ENCODE data around the gene MKLN1.
"Not testable (repeated sequence)": the region's sequence is repeated elsewhere in the genome, so short reads cannot be mapped to it uniquely, and the experiment has no call there.

Gene MKLN1

DNA sequence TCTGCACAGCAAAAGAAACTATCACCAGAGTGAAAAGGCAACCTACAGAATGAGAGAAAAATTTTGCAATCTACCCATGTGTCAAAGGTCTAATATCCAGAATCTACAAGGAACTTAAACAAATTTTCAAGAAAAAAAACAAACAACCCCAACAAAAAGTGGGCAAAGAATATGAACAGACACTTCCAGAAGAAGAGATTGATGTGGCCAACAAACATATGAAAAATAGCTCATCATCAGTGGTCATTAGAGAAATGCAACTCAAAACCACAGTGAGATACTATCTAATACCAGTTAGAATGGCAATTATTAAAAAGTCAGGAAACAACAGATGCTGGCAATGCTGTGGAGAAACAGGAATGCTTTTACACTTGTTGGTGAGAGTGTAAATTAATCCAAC lies 7.1 kb upstream of the MKLN1 start:
- no peak for DNase-seq

DNA sequence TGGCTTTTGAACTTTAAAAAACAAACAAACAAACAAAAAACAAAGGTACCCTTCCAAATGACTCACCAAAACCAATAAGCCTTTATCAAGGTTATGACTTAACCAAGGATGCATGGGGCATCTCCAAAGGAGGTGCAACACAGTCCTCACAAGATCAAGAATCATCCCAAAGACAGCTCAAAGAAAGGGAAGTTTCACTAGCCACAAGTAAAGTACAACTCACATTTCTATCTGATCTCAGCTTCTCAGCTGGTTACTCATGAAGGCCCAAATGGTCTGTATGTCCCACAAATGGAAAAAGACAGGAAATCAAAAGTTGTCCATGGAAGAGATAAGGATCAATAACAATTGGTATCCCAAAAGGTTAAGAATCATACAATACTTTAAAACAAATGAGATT lies 6.0 kb upstream of the MKLN1 start:
- DNase-seq, result no peak

DNA sequence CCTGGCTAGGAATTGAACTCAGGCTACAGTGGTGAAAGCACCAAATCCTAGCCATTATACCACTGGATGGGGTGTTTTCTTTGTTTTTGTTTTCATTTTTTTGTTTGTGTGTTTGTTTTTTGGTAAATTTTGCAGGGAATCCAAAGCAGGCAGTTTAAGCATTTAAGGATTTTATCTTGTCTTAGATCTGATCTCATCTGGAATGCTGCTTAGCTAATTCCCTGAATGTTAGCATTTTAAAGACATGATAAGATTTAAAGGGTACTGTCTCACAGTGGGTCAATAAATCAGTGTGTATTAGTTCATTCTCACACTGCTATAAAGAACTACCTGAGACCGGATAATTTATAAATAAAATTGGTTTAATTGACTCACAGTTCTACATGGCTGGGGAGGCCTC lies 5.6 kb upstream of the MKLN1 start:
- no peak for DNase-seq

DNA sequence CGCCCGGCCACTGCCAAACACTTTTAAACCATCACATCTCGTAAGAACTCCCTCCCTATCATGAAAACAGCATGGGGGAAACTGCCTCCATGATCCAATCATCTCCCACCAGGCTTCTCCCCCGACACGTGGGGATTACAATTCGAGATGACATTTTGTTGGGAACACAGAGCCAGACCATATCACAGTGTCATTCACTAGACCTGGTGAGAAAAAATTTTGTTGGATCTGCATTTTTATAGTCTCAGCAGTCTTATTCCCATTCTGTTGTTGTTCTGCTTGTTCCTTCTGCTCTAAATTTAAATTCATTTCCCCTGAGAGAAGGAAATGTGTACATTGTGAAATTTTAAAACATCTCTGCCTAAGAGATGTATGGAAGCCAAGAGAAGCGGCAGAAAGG lies 4.8 kb upstream of the MKLN1 start:
- no peak for DNase-seq

DNA sequence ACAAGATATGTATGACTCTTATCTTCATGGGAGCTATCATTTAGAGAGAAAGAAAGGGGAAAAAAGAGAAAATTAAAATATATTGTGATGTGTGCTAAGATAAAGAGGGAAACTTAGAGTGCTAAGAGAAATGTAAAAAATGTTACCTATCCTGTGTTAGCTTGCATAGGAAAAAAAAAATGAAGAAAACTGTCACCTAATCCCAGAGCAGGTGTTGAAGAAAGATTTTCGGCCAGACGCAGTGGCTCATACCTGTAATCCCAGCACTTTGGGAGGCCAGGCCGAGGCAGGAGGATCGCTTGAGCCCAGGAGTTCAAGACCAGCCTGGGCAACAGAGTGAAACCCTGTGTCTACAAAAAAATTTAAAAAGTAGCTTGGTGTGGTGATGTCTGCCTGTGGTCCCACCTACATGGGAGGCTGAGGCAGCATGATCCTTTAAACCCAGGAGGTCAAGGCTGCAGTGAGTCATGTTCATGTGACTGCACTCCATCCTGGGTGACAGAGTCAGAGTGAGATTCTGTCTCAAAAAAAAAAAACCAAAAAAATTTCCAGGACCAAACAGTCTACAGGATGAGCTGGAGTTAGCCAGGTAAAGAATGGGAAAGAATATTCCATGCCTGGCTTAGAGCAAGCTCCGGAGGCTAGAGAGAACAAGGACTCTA lies 2.4 kb upstream of the MKLN1 start:
- no peak for DNase-seq

DNA sequence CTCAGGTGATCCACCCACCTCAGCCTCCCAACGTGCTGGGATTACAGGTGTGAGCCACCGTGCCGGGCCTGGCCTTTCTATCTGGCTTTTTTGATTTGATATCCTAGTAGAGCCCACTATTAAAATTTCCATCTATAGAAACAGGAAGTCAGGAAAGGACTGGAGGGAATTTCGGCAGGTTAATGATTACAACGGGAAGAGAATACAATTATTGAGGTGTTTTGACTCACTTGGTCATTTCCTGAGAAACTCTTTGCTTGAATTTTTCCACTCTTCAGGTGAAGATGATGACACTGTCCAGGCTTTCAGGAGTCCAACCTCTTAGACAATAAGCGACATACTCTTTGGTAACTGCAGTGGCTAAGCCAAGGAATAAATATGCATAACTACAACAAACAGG lies 1.1 kb upstream of the MKLN1 start:
- no peak for DNase-seq

DNA sequence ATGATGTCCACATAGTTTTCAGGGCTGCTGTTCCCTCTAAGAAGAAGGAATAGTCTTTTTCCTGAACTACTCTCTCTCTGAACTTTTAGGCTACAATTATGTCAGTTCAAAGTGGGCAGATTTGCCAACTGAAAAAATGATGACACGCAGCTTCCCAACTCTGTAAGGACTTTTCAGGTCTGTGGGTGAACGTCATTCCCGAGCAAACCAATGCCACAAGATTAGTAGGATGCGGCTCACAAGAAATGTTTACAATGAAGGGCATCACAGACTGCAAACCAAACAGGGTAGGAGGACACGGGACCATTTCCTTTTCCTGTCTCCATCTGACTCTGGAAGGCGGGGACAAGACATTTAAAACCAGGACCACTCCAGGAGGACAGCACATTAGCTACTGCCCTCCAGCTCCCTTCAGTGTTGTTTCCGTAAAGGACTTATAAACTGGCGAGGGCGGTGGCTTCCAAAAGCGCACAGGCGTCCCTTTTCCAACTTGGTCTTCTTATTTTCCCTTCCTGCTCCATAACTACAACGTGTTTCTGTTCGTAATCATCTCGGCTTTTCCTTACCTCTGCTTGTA lies 539 bp upstream of the MKLN1 start:
- peak; percentile 57 for DNase-seq

DNA sequence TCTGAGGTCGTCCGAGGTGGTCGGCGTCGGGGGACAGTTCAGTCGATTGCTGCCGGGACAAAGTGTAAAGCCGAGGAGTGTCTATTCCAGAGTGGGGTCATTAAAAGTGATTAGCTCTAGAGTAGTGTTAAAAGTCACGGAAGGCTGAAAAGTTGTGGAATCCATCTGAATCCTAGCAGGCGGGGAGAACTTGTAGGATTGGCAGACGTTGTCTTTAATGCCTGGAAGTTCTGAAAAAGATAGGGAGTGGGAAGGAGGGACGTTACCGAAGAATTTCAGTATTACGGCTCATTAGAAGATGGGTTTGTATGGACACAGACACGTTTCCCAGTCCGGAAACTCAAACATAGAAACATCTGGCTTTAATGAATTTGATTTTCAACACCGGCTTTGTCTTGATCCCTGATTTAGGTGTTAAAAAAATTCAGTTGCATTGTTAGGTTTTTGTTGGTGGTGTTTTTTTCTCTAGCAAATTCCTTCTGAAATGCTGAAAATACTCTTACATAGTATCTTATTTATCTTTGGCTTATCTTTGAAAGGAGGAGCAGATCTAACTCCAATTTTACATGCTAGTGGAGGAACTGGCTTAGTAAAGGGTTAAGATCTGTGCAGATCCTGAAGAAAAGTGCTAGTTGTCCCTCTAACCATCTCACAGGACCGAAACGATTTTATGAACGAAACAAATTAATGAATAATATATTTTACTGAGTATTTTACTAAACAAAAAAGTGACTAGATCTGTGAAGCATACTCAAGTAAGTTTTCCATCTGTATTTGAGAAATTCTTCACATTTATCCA lies 900 bp downstream of the MKLN1 start:
- peak; percentile 44 for DNase-seq

DNA sequence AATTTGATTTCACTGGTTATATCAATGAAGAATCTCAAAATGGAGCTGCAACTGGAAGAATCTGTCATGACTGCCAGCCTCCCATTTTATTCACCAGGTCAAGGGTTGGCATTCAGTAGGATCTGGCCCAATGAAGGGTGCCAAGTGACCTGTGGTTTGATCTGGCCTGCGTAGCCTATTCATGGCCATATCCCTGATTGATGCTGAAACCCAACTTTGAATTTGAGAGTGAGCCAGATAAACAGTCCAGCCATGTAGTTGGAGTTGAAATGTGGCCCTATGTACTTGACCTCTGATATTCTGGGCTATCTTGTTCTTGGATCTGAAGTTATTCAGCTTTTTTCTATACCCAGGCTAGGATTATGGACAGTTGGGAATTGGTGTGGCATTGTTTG lies 1.5 kb downstream of the MKLN1 start:
- no peak for DNase-seq

DNA sequence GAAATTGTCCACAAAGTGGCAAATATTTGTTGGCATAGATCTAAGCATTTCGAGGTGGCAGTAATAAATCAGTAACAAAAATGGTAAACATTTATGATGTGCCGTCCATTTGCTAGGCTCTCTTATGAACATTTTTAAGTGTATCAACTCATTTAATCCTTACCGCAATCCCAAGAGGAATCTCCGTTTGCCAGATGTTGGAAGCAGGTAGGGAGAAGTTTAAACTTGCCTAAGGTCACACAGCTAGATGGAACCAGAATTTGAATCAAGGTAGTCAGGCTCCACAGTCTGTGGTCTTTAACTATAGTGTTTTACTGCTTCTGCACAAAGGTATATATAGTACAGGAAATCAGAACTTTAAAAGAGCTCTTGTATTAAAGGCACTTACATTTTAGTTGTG lies 2.6 kb downstream of the MKLN1 start:
- no peak for DNase-seq

DNA sequence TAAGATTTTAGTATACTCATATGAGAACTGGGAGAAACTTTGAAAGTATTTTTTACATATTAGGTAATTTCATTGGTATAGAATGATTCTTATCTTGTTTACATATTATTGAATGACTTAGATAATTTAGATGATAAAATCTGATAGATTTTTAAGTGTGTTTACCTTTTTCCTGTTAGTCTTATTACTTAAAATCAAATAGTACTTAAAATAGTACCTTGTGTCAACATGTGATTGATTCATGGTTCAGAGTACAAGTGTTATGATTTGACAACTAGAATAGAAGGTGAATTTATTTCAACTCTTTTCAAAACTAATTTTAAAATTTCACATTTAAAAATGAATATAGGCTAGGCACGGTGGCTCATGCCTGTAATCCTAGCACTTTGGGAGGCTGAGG lies 4.1 kb downstream of the MKLN1 start:
- DNase-seq, result no peak

DNA sequence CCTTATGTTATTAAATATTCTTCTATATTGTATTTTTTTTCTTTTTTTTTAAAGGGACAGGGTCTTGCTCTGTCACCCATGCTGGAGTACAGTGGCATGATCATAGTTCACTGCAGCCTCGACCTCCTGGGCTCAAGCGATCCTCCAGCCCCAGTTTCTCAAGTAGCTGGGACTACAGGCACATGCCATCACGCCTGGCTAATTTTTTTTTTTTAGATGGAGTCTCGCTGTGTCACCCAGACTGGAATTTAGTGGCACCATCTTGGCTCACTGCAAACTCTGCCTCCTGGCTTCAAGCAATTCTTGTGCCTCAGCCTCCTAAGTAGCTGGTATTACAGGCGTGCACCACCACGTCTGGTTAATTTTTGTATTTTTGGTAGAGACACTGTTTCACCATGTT lies 5.1 kb downstream of the MKLN1 start:
- DNase-seq, result not testable (repeated sequence)

DNA sequence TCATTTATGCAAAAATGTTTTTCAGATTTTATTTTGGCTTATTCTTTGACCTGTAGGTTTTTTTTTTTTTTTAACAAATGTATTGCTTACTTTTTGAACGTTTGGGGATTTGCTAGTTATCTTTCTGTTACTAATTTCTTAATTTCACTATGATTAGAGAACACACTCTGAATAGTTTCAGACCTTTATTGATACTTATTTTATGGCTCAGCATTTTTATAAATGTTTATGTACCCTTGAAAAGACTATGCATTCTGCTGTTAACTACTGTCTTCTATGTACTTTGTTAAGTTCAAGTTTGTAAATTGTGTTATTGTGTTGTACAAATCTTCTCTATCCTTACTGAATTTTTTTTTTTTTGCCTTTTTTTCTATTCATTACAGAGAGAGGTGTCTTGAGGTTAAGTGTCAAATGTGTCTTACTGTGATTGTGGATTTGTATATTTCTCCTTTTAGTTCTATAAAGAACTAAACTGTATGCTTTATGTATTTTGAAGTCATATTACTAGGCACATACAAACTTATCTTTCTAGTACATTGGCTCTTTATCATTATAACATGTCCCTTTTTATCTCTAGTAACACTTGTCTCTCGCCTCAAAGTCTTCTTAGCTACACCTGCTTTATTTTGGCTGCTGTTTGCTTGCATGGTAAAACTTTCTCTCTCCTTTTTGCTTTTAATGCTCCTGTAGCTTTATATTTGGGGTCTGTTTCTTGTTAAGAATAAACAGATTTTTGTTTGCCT lies 8.1 kb downstream of the MKLN1 start:
- no peak for DNase-seq

DNA sequence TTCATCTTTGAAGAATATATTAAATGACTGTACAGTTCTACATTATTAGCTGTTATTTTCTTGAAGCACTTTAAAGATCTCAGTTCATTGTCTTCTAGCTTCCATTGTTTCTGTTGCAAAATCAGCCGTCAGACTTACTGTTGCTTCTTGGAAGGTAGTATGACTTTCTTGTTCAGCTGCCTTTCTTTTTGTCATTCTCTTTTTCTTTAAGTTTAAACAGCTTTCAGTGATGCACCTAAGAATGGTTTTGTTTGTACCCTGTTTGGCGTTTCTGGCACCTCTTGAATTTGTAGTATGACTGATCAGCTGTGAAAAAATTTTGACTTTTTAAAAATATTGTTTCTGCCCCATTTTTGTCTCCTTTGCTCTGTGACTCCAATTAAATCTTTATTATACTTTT lies 9.3 kb downstream of the MKLN1 start:
- peak; percentile 15 for DNase-seq

DNA sequence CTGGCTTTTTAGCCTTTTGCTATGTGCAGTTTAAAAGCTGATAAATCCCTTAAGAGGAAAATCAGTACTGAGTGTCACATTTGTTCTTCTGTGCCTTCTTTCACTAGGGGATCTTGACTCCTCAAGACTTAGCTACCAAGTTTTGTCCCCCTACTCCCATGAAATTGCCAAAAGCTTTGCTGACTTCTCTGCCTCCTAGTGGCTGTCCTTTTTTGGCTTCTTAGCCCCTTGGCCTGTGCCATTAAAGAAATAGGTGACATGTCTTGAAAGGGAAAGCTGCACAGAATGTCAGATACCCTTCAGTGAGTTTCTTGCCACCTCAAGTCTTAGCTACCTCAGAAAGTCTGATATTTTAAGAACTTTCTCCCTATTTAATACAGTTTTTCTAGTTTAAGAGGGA lies 10.5 kb downstream of the MKLN1 start:
- no peak for DNase-seq

DNA sequence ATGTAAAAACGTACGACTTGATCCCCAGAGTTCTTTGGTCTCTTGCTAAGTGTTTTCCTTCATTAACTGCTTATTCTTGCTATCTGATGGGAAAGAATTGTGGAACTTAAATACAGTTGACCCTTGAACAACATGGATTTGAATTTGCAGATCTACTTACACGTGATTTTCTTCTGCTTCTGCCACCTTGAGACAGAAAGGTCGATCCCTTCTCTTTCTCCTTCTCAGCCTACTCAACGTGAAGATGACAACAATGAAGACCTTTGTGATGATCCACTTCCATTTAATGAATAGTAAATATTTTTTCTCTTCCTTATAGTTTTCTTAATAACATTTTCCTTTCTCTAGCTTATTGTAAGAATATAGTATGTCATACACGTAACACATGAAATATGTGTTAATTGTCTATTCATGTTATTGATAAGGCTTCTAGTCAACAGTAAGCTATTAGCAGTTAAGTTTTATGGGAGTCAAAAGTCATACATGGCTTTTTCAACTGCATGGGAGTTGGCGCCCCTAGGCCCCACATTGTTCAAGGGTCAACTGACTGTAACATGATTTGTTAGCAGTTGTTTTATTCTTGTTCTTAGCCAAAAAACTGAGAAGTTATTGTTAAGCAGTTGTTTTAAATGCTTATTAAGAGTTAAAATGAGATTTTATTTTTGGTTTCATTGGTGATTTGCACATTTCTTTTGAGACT lies 11.2 kb downstream of the MKLN1 start:
- DNase-seq, result no peak

DNA sequence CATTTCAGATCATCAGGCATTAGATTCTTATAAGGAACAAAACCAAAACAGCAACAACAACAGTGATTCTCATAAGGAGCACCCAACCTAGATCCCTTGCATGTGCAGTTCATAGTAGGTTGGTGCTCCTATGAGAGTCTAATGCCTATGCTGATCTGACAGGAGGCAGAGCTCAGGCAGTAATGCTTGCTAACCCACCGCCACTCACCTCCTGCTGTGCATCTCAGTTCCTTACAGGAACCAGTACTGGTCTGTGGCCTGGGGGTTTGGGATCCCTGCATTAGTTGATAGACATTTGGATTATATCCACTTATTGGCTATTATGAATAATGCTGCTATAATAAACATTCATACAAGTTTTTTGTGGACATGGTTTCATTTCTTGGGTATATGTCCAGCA lies 14.0 kb downstream of the MKLN1 start:
- DNase-seq, result no peak

DNA sequence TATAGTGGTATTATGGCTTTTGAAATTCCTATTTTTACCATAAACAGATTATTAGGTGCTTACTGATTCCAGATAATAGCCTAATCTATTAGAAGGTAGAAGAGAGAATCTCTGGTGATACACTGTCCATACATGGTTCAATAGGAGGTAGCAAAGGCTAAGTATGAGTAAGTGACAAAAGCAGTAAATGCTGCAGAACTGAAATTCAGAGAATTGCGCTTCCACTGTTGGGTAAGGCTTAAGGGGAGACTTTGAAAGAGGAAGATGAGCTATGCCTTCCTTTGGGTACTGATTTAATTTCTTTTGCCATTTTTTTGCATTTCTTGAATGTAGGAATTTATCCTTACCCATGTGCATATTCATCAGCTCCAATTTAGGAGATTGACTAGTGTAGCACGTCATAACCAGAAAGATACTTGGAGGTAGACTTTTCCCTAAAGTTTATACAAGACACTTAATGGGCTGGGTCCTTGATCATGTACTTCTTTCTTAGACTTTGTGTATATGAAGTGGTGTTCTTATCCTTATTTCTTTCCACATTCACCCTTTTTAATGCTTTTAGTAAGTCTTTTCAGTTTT lies 15.3 kb downstream of the MKLN1 start:
- DNase-seq, result no peak

DNA sequence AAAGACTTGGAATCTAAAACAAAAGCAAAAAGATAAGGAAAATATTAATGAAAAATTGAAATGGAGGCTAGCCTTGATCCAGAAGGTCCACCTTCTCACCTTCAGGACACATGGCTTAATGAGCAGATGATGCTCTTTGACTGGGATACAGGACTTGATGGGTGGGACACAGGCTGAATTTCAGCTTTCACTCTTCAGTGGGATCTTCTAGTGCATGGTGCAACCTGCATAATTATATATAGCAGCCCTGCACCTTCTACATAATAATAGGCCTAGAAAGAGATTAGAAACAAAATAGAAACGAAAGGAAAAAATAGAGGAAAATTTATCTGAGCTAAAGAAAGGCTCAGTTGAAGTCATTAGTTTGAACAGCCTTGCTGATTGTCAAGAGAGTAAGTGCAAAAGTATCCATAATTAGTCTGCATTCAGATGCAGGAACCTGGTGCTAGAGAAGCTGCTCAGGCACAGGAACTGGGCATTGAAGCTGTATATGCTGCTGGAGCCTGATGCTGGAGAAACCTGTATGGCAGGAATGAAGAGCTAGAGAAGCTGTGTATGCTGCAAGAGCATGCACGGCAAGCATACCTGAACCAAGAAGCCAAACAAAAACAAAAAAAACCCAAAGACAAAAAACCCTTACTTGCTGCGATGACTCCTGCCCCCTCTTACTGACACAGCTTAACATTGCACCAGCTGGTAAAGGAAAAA lies 19.4 kb downstream of the MKLN1 start:
- no peak for DNase-seq

DNA sequence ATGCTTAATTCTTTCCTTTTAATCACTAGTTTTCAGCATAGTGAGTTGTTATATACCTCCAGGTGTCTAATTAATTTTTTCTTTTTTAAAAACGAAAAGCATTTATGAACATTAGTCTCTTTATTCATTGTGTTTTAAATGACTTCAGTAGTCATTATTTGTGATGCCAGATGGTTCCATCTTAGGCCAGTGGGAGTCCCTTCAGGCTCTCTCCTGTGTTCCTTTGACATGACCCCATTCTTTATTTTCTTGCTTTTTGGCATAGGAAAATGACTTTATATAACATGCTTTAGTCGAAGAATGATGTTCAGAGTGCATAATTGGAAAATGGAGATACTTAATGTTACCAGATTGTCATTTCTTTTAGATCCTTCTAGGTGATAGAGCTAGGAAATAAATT lies 24.4 kb downstream of the MKLN1 start:
- DNase-seq, result no peak

DNA sequence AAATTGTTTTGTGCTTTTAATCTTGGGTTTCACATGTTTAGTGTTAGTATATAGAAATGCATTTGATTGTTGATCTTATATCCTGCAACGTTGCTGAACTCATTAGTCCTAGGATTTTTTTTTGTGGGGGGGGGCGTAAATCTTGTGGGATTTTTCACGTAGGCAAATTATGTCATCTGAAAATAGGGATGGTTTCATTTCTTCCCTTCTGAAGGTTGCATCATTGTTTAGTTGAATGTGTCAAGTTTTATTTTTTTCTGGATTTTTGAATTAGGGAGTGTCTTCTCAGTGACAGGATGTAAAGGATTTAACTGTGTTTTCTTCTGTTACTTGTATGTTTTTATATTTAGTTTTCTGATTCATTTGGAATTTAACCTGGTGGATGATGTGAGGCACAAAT lies 26.7 kb downstream of the MKLN1 start:
- no peak for DNase-seq

Measured in fibroblast of upper back skin (primary cell).